GM19463 (cell line): ENCODE measurements around the gene LIMCH1.

Experiments used
- ATAC-seq: cut with Tn5 transposase; IDR thresholded peaks from one replicate; pipeline ENCODE4 v1.9.1; 2021; ENCODE audit warnings: mild to moderate bottlenecking, moderate library complexity; ENCODE audit not compliant: unreplicated experiment

The LIMCH1 gene

GRCh38 chr4:41601025-41601424 is 63.1 kb downstream of the LIMCH1 start:
- no peak for ATAC-seq

DNA sequence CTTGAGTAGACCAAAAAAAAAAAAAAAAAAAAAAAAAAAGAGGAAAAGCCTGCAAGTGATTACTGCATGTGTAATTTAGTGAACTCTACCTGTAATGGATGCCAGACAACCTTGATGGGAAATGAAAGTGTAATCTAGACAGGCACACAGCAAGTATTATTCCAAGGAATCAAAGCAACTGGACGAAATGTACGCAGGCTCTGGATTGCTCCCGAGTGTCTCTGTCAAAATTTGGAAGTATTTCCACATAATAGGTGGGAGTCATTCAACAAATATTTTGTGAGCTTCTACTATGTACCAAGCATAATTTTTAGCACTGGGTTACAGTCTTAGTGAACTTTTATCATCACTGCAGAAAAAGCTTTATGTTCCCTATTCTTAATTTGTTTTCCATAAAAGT is 64.2 kb downstream of the LIMCH1 start:
- ATAC-seq = no peak

DNA sequence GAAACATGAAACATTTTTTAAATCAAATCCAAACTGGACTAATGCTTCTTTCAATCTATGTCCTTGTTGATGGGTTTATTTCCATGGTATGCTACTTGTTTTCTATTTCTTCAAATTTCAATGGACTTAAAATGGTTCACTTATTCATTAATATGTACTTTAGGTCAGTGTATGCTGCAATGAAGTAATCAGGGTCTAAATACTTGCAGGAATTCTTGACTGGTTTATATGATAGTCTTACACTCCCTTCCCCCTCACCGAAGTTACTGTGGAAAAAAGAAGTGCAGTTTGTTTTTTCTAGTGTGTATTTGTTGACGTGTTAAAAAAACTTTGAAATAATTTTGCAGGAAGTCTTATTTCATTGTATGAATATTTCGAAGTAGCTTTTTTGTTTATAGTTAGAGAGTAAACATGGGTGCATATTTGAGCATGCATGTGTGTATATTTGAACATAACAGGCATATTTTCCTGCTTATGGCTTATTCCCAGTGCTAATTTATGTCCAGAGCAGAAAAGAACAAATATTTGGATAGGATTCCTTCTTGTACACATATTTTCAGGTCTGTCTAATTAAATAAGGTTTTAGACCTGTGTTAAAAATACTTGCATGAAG is 65.0 kb downstream of the LIMCH1 start:
- no peak for ATAC-seq

DNA sequence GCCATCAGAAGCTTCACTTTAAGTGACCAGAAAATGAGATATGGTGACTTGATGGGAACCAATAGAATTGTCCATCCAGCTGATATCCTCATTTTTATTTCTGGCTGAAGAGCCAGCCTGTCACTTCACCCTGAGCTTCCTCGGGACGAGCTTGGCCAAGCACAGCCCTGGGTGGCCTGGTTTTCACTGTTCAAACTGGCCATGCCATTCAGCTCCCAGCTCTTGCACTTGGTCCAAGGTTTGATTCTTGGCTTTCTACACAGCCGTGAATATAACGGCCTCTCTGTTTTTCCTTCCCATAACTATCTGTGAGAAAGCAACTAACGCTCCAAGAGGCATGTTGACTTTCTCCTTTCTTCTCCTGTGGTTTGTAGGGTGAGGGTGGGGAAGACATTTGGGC is 71.9 kb downstream of the LIMCH1 start:
- no peak for ATAC-seq

DNA sequence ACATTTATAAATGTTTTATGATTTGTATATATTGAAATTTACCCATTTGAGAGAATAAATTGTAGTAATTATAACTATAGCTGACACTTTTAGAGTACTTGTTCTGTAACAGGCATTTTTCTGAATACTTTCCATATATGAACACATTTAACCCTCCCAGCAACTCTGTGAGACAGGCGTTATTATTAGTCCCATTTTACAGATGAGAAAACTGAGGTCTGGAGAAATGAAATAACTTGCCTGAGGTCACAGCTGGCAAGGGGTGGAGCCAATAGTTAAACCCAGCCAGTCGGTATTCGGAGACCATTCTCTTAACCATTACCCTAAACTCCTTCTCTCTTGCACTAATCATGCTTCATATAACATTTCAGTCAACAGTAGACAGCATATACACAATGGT is 72.5 kb downstream of the LIMCH1 start:
- ATAC-seq = no peak

DNA sequence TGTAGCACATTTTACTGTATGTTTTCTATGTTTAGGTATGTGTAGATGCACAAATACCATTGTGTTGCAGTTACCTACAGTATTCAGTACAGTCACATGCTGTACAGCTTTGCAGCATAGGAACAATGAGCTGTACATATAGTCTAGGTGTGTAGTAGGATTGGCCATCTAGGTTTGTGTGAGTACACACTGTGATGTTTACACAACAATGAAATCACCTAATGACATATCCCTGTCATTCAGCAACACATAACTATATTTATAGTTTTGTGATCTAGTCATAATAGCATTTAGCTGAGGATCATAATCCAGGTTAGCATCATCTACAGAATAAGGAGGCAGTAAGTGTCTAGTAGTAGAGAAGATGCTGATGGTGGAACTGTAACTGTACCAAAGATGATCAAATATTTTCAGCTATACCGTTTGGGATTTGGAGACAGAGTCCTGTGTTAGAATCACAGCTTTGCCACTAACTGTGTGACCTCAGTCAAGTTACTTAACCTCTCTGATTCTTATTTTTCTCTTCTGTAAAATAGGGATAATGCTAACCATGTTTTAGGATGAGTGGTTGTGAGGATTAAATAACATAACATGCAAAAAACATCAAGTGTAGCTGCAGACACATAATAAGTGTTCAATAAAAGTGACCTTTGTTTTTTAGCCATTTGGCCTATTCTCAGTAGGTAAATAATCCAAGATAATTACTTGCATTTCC is 73.3 kb downstream of the LIMCH1 start:
- ATAC-seq = no peak

DNA sequence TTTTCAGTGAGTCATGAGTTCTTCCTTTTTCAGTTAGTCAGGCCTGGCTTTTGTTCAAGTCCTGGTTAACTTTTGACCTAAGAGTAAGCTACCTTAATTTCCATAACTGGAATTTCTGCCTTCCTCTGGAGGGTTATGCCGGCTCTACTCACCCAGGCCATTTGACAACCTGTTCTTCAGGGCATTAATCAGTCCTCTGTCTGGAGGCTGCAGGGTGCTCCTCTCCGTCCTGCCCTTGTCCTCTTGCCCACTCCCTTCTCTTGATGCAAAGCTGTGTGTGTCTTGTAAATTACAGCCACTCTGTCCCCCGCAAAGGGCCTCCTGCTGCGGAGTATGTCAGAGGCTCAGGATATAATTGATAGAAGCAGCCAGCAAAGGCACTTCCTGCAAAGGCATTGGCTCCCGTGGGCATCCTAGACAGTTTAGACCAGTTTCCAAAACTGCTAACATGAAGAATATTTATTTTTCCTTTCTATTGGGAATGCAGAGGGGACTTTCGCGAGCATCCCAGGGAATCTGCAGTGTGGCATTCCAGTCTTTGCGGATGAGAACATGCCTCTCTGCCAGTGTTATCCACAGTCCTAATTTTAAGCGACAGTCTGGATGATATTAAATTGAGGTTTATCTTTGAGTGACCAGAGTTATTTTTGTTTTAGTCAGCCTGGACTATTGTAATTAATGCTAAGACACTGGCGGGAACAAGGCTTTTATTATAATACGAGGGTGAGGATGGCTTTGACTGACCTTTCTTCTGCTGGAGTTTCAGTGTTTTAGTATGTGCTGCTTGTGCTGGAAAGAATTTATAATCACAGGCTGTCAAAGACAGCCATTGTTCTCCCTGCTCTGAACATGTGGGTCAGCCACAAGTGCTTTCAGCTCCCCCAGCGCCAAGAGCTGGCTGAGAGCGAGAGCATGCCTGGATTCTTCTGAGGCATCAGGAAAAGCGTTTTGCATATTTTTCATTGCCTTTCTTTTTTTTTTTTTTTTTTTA is 74.2 kb downstream of the LIMCH1 start:
- no peak for ATAC-seq

DNA sequence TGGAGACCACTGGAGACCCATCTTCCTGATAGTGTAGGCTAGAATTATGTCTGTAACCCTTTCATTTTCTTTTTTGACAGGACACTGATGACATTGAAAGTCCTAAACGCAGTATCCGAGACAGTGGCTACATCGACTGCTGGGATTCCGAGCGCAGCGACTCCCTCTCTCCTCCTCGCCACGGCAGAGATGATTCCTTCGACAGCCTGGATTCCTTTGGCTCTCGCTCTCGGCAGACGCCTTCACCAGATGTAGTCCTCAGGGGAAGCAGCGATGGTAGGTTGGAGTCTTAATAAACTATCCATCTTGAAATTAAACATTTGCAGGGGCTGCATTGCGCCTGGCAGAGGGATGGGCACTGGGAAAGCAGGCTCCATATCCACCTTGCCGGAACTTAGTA is 75.4 kb downstream of the LIMCH1 start:
- ATAC-seq = no peak

DNA sequence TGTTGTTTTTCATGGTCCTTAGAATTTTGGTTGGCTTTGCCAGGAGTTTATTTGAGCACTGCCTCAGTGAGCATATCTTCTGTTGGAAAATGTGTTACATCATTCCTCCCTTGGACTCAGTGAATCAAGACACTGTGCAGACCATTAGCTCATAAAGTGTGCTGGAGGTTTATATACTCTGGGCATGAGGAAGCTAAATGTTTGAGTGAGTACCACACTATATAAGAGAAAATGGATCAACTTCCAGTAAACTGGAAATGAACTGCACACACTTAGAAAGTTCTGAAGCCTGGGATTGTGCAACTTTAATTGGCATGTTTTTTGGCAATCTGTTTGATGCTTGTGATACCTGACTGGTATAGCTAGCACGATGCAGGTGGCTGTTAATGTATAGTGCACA is 75.9 kb downstream of the LIMCH1 start:
- no peak for ATAC-seq

DNA sequence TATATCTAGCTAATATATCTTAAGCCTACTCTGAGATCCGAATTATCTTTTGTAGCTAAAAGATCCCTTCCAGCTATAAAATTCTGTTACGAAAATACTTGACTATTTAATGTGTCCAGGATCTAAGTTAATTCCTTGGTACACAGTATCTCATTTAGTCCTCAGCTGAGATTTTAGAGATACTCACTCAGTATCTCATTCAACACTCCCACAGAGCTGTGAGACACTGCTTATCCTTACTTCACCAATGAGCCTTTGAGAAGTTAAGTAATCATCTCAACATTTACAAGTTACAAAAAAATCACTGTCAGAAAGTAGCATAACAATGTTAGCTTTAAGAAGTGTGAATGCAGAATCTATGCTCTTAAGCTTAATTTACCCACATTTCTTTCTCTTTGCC is 76.6 kb downstream of the LIMCH1 start:
- no peak for ATAC-seq

DNA sequence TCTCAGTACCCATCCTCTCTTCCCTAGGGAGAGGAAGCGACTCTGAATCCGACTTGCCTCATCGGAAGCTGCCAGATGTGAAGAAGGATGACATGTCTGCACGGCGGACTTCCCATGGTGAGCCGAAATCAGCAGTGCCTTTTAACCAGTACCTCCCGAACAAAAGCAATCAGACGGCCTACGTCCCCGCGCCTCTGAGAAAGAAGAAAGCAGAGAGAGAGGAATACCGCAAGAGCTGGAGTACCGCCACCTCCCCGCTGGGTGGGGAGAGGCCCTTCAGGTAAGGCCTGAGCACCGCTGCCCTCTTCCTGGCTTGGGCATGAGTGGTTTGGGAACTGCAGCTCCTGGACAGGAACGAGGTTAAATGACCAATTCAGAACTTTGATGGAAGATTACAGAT is 81.2 kb downstream of the LIMCH1 start:
- ATAC-seq = no peak

- no peak for ATAC-seq
These were observed 82.8 kb downstream of the LIMCH1 start for GRCh38 chr4:41620594-41621256.

GRCh38 chr4:41622787-41623186 is 84.8 kb downstream of the LIMCH1 start:
- no peak for ATAC-seq

DNA sequence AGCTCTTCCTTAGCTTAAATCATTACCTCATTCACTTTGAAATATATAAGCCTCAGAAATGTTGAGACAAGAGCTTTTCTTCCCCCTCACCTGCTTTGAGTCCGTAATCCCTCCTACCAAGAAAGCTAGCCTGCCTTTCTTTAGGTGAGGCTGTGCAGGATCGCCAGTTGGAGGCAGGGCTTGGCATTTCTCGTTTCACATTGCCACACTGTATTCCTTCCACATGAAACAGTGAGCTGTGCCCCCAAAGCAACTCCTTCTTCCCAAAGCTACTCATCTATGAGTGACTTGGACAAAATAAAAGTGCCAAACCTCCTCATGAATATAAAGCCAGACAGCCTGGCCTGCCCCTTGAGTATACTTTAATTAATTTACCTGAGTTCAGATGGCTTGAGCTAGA is 86.8 kb downstream of the LIMCH1 start:
- no peak for ATAC-seq

DNA sequence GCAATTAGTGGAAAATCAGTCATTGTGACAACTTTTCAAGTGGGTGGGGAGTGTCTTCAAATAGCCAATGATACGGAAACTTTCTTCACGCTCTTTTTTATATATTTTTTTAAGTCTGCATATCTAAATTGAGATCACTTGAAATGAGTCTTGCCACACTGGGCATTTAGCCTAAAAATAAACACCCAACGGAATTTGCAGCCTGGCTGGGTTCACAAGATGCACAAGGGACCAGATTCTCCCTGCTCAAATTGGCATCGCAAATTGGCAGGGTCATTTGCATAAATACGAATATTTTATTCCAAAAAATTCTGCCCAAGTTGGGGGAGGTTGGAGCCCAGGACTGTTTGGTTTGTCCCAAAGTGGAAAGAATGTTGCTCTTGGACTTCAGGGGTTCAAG is 87.6 kb downstream of the LIMCH1 start:
- ATAC-seq = no peak

DNA sequence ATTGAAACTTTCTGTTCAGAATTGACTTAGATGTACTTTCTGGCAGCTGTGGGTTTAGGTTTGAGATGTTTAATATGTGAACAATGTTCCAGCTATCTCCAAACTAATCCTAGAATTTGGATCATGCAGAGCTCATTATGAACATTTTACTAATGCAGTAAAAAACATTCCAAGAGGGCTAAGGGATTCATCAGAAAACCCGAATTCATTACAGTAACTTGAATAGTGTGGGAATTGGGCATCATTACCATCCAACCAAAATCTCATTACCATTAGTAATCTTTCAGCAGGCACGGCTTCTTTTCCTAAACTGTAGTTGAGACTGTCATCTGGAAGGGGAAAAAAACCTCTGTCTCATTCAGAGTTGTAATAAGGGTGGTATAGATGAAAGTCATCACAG is 91.0 kb downstream of the LIMCH1 start:
- ATAC-seq = no peak

DNA sequence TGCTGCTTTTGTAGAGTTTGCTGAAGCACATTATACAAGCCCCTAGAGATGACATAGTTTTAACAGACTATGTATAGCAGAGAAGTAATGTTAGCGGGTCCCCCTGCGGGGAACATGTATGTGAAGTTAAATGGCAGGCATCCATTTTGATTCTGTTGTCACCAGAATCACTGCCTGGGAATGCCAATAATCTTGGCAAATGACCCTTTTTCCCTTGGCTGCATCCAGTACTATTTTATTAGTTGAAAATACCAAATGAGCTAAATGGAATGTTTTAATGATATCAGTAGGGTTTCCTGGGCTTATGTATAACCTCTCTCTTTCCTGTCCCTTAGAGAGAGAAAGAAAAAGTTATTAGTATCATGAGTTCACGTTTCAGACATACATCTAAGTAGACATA is 93.6 kb downstream of the LIMCH1 start:
- no peak for ATAC-seq

- no peak for ATAC-seq
These were observed 94.6 kb downstream of the LIMCH1 start for GRCh38 chr4:41632481-41633073.

DNA sequence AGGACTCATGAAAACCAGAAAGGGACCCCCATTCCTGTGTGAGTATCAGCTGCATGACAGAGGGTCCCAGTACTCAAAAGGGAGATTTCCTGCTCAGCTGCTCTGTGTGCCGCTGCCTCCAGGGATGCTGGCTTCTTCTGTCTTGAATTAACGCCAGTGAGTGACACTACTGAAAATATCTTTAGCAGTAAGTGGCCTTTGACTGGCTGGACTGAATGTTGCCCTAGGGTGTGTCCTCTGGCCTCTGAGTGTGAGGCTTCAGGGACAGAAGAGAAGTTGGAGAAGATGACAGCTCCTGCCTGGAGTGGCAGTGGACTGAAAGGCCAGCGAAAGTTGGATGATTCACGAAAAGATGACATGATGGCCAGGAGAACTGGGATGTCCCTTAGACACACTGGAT is 95.4 kb downstream of the LIMCH1 start:
- no peak for ATAC-seq

GRCh38 chr4:41635441-41635840 is 97.5 kb downstream of the LIMCH1 start:
- no peak for ATAC-seq

DNA sequence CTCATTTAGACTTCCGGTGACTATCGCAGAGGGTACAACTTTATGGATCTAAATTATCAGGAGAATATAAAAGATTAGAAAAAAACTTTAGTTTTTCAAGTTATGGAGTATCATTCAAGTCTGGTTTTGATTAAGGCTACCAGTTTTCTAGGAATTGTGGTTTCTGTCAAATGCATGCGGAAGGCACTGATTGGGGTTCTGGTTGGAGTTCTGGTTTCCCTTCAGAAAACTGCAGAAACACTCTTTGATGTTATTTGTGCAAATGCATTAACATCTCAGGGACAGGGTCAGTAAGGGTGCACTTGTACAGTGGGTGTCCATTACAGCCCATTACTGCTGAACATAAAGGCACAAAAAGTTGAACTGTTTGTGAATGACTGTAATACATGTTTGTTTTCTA is 100.2 kb downstream of the LIMCH1 start:
- ATAC-seq = no peak
